Right renal cortex interstitium (tissue), 3 donors: Measurements from ENCODE around the gene IL12RB2. TPM values are rescaled to one million over a fixed set of nuclear protein-coding genes. Genes with fewer than 3 reads are reported as not detected.
A peak's percentile ranks its signal among the peaks of the same experiment; 100 is the strongest.

Source experiments
- DNase-seq, 3 donors: peaks; one replicate each; pipeline ENCODE4 v3.0.0-alpha.2; 2013; ENCODE audit warnings: low read depth in 3 of 3, low spot score in 2 of 3
- polyA plus RNA-seq, 3 donors: library from polyadenylated mRNA; unstranded; fragments of 120-200 nt; gene quantifications; one replicate each; pipeline ENCODE4 v1.2.1, GENCODE V29; 2013; ENCODE audit not compliant: insufficient read length in 3 of 3

IL12RB2 gene
- polyA plus RNA-seq, 3 donors = 0.37 to 0.62 (median 0.51) TPM

DNA sequence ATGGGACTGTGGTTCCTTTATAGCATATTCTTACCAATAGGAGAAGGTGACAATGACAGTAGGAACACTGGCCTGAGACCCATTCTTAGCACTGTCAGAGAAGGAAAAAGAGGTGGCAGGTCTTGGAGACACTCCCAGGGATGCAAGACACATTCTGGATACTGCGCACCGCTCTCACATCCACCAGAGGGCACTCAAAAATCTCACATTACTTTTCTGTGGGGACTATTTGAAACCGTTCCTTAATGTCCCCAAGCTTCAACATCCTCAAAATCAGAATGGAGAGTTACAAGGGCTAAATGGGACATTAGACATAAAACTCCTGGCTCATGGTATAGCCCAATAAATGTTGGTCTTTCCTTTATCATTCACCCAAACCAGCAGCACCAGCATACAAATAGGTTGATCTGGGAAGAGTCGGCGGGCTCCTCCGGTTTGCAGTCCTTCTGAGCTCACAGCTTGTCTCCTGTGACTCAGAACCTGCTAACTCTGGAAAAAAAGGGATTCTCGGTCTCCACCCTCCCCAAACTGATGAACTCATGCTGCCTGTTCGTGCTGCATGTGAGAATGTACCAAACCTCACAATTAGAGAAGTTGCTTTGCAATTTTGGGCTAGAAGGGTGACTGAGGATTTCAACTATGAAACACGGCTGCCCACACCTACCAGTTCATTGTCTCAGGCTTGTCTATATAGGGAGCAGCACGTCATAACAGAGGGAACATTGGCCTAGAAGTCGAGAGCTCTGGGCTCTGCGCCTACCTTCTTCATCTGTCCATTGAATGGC lies 40.2 kb downstream of the IL12RB2 start:
- DNase-seq = peak; percentile 31 to 43 (median 31)

- DNase-seq = no peak
Measured at GRCh38 chr1:67348586-67349252, 41.0 kb downstream of the IL12RB2 start.

DNA sequence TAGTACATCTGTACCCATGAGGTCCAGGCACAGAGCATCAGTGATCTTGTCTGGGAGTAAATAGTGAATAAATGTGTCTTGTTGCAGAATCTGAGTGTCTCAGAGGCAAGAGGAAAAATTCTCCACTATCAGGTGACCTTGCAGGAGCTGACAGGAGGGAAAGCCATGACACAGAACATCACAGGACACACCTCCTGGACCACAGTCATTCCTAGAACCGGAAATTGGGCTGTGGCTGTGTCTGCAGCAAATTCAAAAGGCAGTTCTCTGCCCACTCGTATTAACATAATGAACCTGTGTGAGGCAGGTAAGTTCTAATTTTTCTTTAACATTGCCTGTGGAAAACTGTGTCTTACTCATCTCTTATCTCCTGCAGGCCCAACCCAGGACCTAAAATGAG lies 43.1 kb downstream of the IL12RB2 start:
- no peak for DNase-seq

- DNase-seq = no peak
Measured at GRCh38 chr1:67352211-67352610, 44.5 kb downstream of the IL12RB2 start.

DNA sequence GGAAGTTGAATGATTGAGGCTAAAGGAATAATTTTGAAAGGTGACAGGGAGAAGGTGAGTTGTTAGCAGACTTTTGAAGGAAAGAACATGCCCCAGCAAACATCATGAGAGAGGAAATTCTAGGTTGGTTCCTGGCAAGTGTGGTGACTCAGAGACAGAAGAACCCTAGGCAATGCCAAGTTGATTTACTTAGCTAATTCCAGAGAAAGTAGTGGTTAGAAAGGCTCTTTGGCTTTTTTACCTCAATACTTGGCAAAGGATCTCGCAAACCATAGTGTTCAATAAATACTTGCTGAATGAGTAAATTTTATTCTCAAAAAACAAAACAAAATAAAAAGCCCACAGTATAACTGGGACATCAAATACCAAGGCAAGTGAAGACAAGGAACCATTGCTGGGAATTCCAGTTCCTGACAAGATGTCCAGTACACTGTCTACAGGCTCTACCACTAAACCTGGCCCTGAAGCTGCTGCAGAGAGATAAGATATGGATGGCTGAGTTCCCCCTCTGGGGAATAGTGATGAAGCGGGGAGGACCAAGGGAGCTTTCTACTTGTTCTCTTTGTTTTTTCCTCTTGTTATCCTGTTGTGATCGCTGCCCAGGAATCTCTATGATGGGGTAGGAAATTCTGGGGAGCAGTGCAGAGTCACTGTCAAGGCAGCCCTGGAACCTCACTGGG lies 48.2 kb downstream of the IL12RB2 start:
- no peak for DNase-seq

GRCh38 chr1:67359592-67359991 lies 51.9 kb downstream of the IL12RB2 start:
- DNase-seq = no peak

GRCh38 chr1:67361641-67362040 lies 54.0 kb downstream of the IL12RB2 start:
- DNase-seq = no peak

GRCh38 chr1:67367370-67368045 lies 59.8 kb downstream of the IL12RB2 start:
- no peak for DNase-seq

- DNase-seq = no peak
Measured at GRCh38 chr1:67368046-67368514, 60.4 kb downstream of the IL12RB2 start.

DNA sequence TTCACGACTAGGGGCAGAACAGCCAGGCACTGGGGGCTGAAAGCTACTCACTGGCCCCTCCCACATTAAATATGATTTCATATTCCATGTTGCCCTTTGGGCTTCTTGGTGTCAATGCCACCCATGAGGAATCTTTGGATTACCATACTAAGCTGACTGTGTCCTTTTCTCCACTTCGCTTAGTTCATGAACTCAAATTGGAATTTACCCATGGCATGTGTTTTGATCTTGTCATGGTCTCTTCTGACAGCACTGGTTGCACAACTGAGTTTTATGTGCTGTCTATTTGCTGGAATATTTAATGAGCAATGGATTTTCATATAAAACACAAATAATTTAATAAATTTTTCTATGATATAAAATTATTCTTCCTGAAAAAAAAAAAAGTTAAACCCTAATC lies 63.4 kb downstream of the IL12RB2 start:
- no peak for DNase-seq

- no peak for DNase-seq
Measured at GRCh38 chr1:67371681-67372080, 64.0 kb downstream of the IL12RB2 start.

DNA sequence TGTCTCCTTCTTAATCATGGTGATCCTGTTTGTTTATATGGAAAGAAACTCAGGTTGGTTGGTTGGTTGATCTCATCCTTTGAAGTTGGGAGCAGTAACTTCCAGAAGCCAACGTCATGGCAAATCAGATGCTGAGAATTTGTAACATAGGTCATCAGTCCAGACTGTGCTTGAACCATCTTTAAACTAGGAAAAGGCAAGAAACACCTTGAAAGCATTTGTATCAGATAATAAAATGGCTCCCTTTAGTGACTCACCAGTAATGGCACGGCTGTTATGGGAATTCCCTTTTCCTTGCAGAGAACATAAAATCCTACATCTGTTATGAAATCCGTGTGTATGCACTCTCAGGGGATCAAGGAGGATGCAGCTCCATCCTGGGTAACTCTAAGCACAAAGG lies 64.5 kb downstream of the IL12RB2 start:
- no peak for DNase-seq

DNA sequence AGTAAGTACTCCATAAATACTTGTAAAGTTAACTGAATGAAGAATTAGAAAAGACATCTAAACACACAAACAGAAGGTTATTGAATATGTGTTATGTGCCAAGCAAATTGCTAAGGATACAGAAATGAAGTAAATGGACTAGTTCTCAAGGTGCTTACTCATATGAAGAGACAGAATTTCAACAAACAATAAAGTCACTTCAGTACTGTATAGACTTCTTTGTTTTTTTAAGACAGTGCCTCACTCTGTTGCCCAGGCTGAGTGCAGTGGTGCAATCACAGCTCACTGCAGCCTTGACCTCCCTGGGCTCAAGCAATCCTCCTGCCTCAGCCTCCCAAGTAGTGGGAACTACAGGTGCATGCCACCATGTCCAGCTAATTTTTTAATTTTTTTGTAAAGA lies 65.2 kb downstream of the IL12RB2 start:
- DNase-seq = no peak

DNA sequence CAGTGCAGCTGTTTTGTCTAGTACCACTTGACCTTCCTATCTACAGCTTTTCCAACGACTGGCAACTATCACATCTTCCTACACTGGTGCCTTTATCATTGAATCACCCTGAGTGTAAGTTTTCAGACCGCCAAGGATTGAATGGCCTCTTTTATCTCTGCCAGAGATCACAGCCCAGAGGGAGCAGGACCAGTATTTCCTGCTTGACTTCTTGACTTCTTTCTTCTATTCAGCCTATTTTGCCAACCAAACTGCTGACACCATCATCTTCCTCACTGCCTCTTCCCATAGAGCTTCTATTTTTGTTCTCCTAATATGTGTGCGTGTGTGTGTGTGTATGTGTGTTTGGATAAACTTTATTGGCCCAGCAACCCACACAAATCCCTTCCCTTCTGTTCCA lies 68.7 kb downstream of the IL12RB2 start:
- DNase-seq = no peak

DNA sequence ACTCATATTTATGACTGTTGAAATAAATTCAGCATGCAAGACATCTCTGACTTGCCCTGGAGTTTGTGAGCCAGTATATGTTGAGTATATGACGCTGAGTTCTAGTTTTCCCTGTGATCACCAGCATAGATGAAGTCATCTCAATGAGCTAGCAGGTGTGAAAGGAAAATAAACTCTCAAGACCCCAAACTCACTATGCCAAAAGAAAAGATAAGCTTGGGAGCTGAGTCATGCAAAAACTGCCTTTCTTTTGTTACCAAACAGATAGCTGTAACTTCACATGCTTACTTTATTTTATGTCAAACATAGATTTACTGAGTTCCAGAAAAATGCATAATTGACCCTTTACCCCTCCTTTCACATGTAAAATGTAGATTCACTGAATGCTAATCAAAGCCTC lies 69.6 kb downstream of the IL12RB2 start:
- no peak for DNase-seq

DNA sequence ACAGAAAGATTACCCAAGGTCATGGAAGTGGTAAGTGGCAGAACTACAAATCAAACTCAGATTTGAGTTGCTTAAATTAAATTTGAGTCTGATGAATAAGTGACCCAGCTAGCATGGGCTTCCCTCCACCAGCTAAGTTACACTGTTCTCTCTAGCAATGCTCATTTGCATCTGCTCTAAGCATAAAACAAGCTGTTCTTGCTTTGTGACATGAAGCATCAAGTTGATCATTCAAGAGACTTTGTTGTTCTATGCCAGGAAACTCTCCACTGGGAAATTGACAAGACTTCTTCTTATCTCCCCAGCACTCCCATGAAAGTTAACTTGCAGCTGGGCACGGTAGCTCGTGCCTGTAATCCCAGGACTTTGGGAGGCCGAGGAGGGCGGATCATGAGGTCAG lies 73.5 kb downstream of the IL12RB2 start:
- no peak for DNase-seq

DNA sequence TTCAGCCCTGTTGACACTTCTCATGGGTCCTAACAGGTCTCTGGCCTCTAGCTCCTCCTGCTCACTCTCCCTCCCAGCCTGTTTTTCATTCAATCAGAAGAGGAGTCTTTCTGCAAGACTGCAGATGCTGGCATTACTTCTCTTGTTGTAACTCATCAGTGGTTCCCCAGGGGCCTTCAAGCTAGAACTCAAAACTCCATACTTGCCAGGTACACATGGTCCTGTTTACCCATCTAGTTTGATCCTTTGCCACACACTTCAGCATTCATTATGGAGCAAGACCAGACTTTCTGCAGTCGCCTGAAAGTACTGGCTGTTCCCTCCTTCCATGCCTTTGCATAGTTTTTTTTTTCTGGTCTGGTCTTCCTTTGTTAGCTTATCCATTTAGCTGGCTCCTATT lies 74.6 kb downstream of the IL12RB2 start:
- DNase-seq = no peak

DNA sequence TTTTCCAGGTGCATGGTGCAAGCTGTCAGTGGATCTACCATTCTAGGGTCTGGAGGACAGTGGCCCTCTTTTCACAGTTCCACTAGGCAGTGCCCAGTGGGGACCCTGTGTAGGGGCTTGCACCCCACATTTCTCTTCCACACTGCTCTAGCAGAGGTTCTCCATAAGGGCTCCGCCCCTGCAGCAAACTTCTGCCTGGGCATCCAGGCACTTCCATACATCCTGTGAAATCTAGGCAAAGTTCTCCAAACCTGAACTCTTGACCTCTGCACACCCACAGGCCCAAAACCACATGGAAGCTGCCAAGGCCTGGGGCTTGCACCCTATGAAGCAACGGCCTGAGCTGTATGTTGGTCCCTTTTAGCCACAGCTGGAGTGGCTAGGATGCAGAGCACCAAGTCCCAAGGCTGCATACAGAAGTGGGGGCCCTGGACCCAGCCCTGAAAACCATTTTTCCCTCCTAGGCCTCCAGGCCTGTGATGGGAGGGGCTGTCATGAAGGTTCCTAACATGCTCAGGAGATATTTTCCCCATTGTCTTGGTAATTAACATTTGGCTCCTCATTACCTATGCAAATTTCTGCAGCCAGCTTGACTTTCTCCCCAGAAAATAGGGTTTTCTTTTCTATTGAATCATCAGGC lies 76.4 kb downstream of the IL12RB2 start:
- DNase-seq = no peak

- DNase-seq = no peak
Measured at GRCh38 chr1:67390041-67390887, 82.6 kb downstream of the IL12RB2 start.

- DNase-seq = no peak
Measured at GRCh38 chr1:67393240-67393639, 85.6 kb downstream of the IL12RB2 start.
